Kidney epithelial cell (primary cell): ENCODE data around the gene IGBP1. TPM values are rescaled to one million over a fixed set of nuclear protein-coding genes. Genes with fewer than 3 reads are reported as not detected.

Experiments used
- DNase-seq: peaks from one replicate; pipeline ENCODE4 v3.0.0-alpha.2; 2010; ENCODE audit warnings: low read depth
- H3K27me3 ChIP-seq: 2 replicates; pipeline ENCODE4 v1.6.0; 2011; ENCODE audit warnings: low read length; ENCODE audit not compliant: control insufficient read depth, insufficient read depth
- H3K36me3 ChIP-seq: 2 replicates; pipeline ENCODE4 v1.5.1; 2011; ENCODE audit warnings: low read length; ENCODE audit not compliant: control insufficient read depth, insufficient read depth
- H3K4me3 ChIP-seq: 2 replicates; pipeline ENCODE4 v1.5.1; 2011; ENCODE audit warnings: low read depth, mild to moderate bottlenecking, control low read depth, low read length
- CTCF ChIP-seq: IDR thresholded peaks from 2 replicates; pipeline ENCODE4 v1.5.1; 2011; ENCODE audit warnings: mild to moderate bottlenecking, moderate library complexity, low read length, control low read depth, inconsistent platforms; ENCODE audit not compliant: insufficient read depth, poor library complexity, severe bottlenecking
- total RNA-seq: library from RNA; depleted of rRNA; stranded (reverse); fragments of >200 nt; gene quantifications from 2 replicates; pipeline ENCODE4 v1.2.3, GENCODE V29; 2015

The IGBP1 gene
- total RNA-seq, 1 donor from 2014 or later = 64.2 TPM

- no peak for TF ChIP-seq CTCF
- H3K36me3 ChIP-seq = no peaks in the 10 kb centered on the region
- H3K4me3 ChIP-seq = no peak overlapping the region
- no peaks in the 10 kb centered on the region for H3K27me3 ChIP-seq
- no peak for DNase-seq
Measured at GRCh38 chrX:70128071-70128470, 5.2 kb upstream of the IGBP1 start.

- no peak for TF ChIP-seq CTCF
- Histone ChIP-seq H3K36me3 (no peaks in the 10 kb centered on the region), H3K4me3 (no peak overlapping the region), H3K27me3 (no peaks in the 10 kb centered on the region)
- DNase-seq = no peak
Measured at GRCh38 chrX:70129816-70130215, 3.4 kb upstream of the IGBP1 start.

GRCh38 chrX:70132224-70132623 is 1.0 kb upstream of the IGBP1 start:
- H3K4me3 ChIP-seq = no peak overlapping the region
- no peak for DNase-seq
- no peaks in the 10 kb centered on the region for H3K27me3 ChIP-seq
- no peaks in the 10 kb centered on the region for H3K36me3 ChIP-seq
- no peak for TF ChIP-seq CTCF

- Histone ChIP-seq H3K4me3 (peak overlapping the region; percentile 86), H3K27me3 (no peaks in the 10 kb centered on the region), H3K36me3 (no peaks in the 10 kb centered on the region)
- TF ChIP-seq CTCF = no peak
- no peak for DNase-seq
Measured at GRCh38 chrX:70132877-70133302, 357 bp upstream of the IGBP1 start.

GRCh38 chrX:70134116-70134477 is 850 bp downstream of the IGBP1 start:
- no peak for TF ChIP-seq CTCF
- no peak for DNase-seq
- H3K4me3 ChIP-seq = peak overlapping the region; percentile 86

GRCh38 chrX:70138622-70139021 is 5.4 kb downstream of the IGBP1 start:
- no peak for DNase-seq
- no peak for TF ChIP-seq CTCF
- Histone ChIP-seq H3K4me3 (no peak overlapping the region), H3K36me3 (no peaks in the 10 kb centered on the region), H3K27me3 (no peaks in the 10 kb centered on the region)

More at GRCh38 chrX:70134116-70134477, 850 bp downstream of the IGBP1 start:
- H3K36me3 ChIP-seq = no peaks in the 10 kb centered on the region
- H3K27me3 ChIP-seq = no peaks in the 10 kb centered on the region
